K562 (cell line): ENCODE data around the gene ATP2B1. TPM values are rescaled to one million over a fixed set of nuclear protein-coding genes. Genes with fewer than 3 reads are reported as not detected.

ENCODE experiments used
- ARNT ChIP-seq, 2 experiments: fragments of 450-650 bp; IDR thresholded peaks; 2 replicates each; pipeline ENCODE4 v1.6.1; 2016; ENCODE audit warnings: mild to moderate bottlenecking in 1 of 2
- BDP1 ChIP-seq: IDR thresholded peaks from 3 replicates; pipeline ENCODE4 v1.6.1; 2011; ENCODE audit not compliant: insufficient read length, insufficient read depth
- ELF2 ChIP-seq: fragments of 250-450 bp; sonication (Bioruptor Pico); IDR thresholded peaks from 2 replicates; pipeline ENCODE4 v1.5.0; 2021; ENCODE audit warnings: mild to moderate bottlenecking
- HDAC2 ChIP-seq: fragments of 450-650 bp; IDR thresholded peaks from 2 replicates; pipeline ENCODE4 v1.6.1; 2016; ENCODE audit warnings: mild to moderate bottlenecking
- HMG20A ChIP-seq: fragments of 450-650 bp; formaldehyde crosslinking; conservative IDR thresholded peaks from 2 replicates; pipeline ENCODE4 v1.4.0; 2020; ENCODE audit warnings: mild to moderate bottlenecking, mixed read lengths
- NFE2L1 ChIP-seq: fragments of 450-650 bp; IDR thresholded peaks from 2 replicates; pipeline ENCODE4 v1.6.1; 2016; ENCODE audit warnings: missing genetic modification characterization, low read depth, mild to moderate bottlenecking, missing compliant biosample characterization, moderate library complexity, borderline replicate concordance
- TCF3 ChIP-seq: sonication (generic); formaldehyde crosslinking; IDR thresholded peaks from 2 replicates; pipeline ENCODE4 v1.4.0; 2020; ENCODE audit warnings: mild to moderate bottlenecking, missing genetic modification reagents
- TGIF2 ChIP-seq: sonication (generic); formaldehyde crosslinking; IDR thresholded peaks from 2 replicates; pipeline ENCODE4 v1.8.1; 2022; ENCODE audit warnings: mild to moderate bottlenecking, missing genetic modification reagents, moderate library complexity
- ZBTB7A ChIP-seq: IDR thresholded peaks from 2 replicates; pipeline ENCODE4 v1.6.1; 2011; ENCODE audit warnings: low read depth, mild to moderate bottlenecking, low read length, moderate library complexity, borderline replicate concordance; ENCODE audit not compliant: control insufficient read depth
- ZNF445 ChIP-seq: fragments of 250-450 bp; sonication (Bioruptor Pico); IDR thresholded peaks from 2 replicates; pipeline ENCODE4 v1.4.0; 2020; ENCODE audit warnings: low read depth, mild to moderate bottlenecking, moderate library complexity
- polyA plus RNA-seq, 8 experiments: library from polyadenylated mRNA; depleted of rRNA in 4 of 8; stranded (reverse) in 5 of 8; unstranded in 3 of 8; fragments of >200 nt; fragmentation: Nextera tagmentation in 2 of 8; fragmentation: Illumina TruSeq in 1 of 8; extraction: Ambion mirVana in 2 of 8; extraction: Trizol in 1 of 8; gene quantifications; 2 replicates each; pipeline versions ENCODE4 v1.2.1 to v1.2.3, GENCODE V29; 2011 to 2014; ENCODE audit warnings: inconsistent platforms in 1 of 8, missing spikeins in 1 of 8
- total RNA-seq, 7 experiments: library from RNA; depleted of rRNA in 6 of 7; stranded (reverse); fragments of >200 nt in 6 of 7; fragmentation: Illumina TruSeq in 2 of 7; extraction: Trizol in 2 of 7; gene quantifications; 2 replicates each; pipeline versions ENCODE4 v1.2.1 to v1.2.3, GENCODE V29; 2011 to 2021; ENCODE audit warnings: low replicate concordance in 1 of 7
- TF ChIP-seq, protein P1 (sequence below): sonication (generic); formaldehyde crosslinking; IDR thresholded peaks from 2 replicates; pipeline ENCODE4 v1.8.0; 2023; ENCODE audit warnings: missing genetic modification reagents, mild to moderate bottlenecking, borderline replicate concordance
- TF ChIP-seq, protein P2 (sequence below): fragments of 250-450 bp; sonication (Bioruptor Pico); IDR thresholded peaks from 2 replicates; pipeline ENCODE4 v1.4.0; 2020
- TF ChIP-seq, protein P3 (sequence below): fragments of 450-650 bp; IDR thresholded peaks from 2 replicates; pipeline ENCODE4 v1.6.1; 2016; ENCODE audit warnings: low read depth, mild to moderate bottlenecking, moderate library complexity

ATP2B1 gene
- total and polyA plus RNA-seq, 9 of the 15 experiments (the other 6 are each of a cell fraction or from before 2014, with no cell fraction given): 8.6 to 39.0 (median 27.8) TPM

DNA sequence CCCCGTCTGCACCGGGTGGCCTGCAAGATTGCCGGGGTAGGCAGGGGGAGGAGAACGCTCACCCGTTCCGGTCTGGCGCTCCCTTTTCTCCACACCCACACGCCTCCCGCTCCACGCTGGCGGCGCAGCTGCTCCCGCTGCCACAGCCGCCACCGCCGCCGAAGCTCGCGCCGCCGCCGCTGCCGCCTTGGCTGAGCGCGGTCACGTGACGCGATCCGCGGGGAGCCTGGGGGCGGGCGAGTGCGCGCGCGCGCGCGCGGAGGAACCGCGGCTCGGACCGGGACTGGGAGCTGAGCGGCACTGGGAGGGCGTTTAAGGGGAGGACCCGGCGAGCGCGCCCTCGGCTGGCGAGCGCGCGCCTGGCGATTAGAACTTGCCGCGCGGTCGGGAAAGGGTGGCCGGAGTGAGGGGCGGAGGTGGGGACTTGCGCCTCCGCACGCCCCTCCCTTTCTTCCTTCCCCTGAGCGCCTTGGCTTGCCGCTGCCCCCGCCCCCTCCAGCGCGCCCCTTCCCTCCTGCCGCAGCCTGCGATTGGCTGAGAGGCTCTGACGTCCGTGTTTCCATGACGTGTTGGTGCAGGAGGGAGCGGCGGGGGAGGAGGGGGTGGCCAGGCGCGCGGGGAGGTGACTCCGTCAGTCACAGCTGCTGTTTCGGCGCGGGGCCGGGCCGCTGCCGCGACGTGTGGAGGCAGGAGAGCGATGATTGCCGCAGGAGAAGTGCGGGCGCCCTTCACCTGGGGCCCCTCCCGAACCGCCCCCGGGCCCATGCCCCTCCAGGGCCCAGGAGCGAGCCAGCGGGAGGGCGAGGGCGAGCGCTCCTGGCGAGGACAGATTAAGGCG, 738 bp upstream of the ATP2B1 start (continued):
- TF ChIP-seq, protein P1, sequence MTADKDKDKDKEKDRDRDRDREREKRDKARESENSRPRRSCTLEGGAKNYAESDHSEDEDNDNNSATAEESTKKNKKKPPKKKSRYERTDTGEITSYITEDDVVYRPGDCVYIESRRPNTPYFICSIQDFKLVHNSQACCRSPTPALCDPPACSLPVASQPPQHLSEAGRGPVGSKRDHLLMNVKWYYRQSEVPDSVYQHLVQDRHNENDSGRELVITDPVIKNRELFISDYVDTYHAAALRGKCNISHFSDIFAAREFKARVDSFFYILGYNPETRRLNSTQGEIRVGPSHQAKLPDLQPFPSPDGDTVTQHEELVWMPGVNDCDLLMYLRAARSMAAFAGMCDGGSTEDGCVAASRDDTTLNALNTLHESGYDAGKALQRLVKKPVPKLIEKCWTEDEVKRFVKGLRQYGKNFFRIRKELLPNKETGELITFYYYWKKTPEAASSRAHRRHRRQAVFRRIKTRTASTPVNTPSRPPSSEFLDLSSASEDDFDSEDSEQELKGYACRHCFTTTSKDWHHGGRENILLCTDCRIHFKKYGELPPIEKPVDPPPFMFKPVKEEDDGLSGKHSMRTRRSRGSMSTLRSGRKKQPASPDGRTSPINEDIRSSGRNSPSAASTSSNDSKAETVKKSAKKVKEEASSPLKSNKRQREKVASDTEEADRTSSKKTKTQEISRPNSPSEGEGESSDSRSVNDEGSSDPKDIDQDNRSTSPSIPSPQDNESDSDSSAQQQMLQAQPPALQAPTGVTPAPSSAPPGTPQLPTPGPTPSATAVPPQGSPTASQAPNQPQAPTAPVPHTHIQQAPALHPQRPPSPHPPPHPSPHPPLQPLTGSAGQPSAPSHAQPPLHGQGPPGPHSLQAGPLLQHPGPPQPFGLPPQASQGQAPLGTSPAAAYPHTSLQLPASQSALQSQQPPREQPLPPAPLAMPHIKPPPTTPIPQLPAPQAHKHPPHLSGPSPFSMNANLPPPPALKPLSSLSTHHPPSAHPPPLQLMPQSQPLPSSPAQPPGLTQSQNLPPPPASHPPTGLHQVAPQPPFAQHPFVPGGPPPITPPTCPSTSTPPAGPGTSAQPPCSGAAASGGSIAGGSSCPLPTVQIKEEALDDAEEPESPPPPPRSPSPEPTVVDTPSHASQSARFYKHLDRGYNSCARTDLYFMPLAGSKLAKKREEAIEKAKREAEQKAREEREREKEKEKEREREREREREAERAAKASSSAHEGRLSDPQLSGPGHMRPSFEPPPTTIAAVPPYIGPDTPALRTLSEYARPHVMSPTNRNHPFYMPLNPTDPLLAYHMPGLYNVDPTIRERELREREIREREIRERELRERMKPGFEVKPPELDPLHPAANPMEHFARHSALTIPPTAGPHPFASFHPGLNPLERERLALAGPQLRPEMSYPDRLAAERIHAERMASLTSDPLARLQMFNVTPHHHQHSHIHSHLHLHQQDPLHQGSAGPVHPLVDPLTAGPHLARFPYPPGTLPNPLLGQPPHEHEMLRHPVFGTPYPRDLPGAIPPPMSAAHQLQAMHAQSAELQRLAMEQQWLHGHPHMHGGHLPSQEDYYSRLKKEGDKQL: no peak
- TF ChIP-seq ELF2 (no peak), TCF3 (CRISPR knock-in tag) (0 out of 2 replicates have a peak, but pooled peaks have one; percentile 14), HDAC2 (no peak), NFE2L1 (no peak), ZBTB7A (peak; percentile 89; the same call in 1 of the 2 replicates), HMG20A (CRISPR knock-in tag) (no peak), BDP1 (no peak), ARNT (IDR thresholded peaks at IDR 0.05) (no peak), ZNF445 (CRISPR knock-in tag) (no peak), TGIF2 (peak; percentile 81; the same call in 1 of the 2 replicates)
- TF ChIP-seq, protein P2, sequence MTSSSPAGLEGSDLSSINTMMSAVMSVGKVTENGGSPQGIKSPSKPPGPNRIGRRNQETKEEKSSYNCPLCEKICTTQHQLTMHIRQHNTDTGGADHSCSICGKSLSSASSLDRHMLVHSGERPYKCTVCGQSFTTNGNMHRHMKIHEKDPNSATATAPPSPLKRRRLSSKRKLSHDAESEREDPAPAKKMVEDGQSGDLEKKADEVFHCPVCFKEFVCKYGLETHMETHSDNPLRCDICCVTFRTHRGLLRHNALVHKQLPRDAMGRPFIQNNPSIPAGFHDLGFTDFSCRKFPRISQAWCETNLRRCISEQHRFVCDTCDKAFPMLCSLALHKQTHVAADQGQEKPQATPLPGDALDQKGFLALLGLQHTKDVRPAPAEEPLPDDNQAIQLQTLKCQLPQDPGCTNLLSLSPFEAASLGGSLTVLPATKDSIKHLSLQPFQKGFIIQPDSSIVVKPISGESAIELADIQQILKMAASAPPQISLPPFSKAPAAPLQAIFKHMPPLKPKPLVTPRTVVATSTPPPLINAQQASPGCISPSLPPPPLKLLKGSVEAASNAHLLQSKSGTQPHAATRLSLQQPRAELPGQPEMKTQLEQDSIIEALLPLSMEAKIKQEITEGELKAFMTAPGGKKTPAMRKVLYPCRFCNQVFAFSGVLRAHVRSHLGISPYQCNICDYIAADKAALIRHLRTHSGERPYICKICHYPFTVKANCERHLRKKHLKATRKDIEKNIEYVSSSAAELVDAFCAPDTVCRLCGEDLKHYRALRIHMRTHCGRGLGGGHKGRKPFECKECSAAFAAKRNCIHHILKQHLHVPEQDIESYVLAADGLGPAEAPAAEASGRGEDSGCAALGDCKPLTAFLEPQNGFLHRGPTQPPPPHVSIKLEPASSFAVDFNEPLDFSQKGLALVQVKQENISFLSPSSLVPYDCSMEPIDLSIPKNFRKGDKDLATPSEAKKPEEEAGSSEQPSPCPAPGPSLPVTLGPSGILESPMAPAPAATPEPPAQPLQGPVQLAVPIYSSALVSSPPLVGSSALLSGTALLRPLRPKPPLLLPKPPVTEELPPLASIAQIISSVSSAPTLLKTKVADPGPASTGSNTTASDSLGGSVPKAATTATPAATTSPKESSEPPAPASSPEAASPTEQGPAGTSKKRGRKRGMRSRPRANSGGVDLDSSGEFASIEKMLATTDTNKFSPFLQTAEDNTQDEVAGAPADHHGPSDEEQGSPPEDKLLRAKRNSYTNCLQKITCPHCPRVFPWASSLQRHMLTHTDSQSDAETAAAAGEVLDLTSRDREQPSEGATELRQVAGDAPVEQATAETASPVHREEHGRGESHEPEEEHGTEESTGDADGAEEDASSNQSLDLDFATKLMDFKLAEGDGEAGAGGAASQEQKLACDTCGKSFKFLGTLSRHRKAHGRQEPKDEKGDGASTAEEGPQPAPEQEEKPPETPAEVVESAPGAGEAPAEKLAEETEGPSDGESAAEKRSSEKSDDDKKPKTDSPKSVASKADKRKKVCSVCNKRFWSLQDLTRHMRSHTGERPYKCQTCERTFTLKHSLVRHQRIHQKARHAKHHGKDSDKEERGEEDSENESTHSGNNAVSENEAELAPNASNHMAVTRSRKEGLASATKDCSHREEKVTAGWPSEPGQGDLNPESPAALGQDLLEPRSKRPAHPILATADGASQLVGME: peak; percentile 63; the same call in 1 of the 2 replicates
- TF ChIP-seq, protein P3, sequence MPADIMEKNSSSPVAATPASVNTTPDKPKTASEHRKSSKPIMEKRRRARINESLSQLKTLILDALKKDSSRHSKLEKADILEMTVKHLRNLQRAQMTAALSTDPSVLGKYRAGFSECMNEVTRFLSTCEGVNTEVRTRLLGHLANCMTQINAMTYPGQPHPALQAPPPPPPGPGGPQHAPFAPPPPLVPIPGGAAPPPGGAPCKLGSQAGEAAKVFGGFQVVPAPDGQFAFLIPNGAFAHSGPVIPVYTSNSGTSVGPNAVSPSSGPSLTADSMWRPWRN: no peak; the same call in 1 of the 2 replicates
